CD14-positive monocyte (primary cell): ENCODE results near the gene TM6SF1. TPM values are rescaled to one million over a fixed set of nuclear protein-coding genes. Genes with fewer than 3 reads are reported as not detected.

Experiments used
- DNase-seq, 3 donors: peaks; one replicate each; pipeline ENCODE4 v3.0.0-alpha.2; 2011 to 2022
- H2AFZ ChIP-seq: 2 replicates; pipeline ENCODE4 v1.6.0; 2012; ENCODE audit warnings: mild to moderate bottlenecking, low read depth, low read length, inconsistent platforms; ENCODE audit not compliant: insufficient read depth, poor library complexity, severe bottlenecking
- H3K27ac ChIP-seq, 2 donors: 1 replicate in 1 of 2; 2 replicates in 1 of 2; pipeline ENCODE4 v1.5.1; 2012 to 2013; ENCODE audit warnings: low read length in 2 of 2, control low read depth in 1 of 2, inconsistent platforms in 1 of 2, low read depth in 1 of 2, mild to moderate bottlenecking in 1 of 2
- H3K27me3 ChIP-seq, 2 donors: one replicate each; pipeline versions ENCODE4 v1.6.0 to v1.6.1; 2011 to 2013; ENCODE audit warnings: low read length in 2 of 2; ENCODE audit not compliant: control insufficient read depth in 2 of 2, insufficient read depth in 2 of 2
- H3K36me3 ChIP-seq, 2 donors: replicated peaks in 1 of 2; 1 replicate in 1 of 2; 2 replicates in 1 of 2; pipeline versions ENCODE4 v1.5.1 to v1.6.1; 2012 to 2013; ENCODE audit warnings: low read length in 2 of 2, control low read depth in 1 of 2, inconsistent platforms in 1 of 2, mild to moderate bottlenecking in 1 of 2; ENCODE audit not compliant: insufficient read depth in 2 of 2, control insufficient read depth in 1 of 2
- H3K4me1 ChIP-seq, 2 donors: 1 replicate in 1 of 2; 2 replicates in 1 of 2; pipeline versions ENCODE4 v1.5.1 to v1.6.1; 2012 to 2013; ENCODE audit warnings: low read length in 2 of 2, control low read depth in 1 of 2, inconsistent platforms in 1 of 2, mild to moderate bottlenecking in 1 of 2, moderate library complexity in 1 of 2; ENCODE audit not compliant: insufficient read depth in 2 of 2, control insufficient read depth in 1 of 2
- H3K4me2 ChIP-seq: replicated peaks from 2 replicates; pipeline ENCODE3; 2012; ENCODE audit warnings: low read length, moderate library complexity, mild to moderate bottlenecking; ENCODE audit not compliant: poor library complexity, severe bottlenecking; ENCODE audit errors: extremely low read depth
- H3K4me3 ChIP-seq, 3 experiments: fragments of 200-600 bp in 1 of 3; sonication (generic) in 1 of 3; replicated peaks in 1 of 3; 1 replicate in 2 of 3; 2 replicates in 1 of 3; pipeline ENCODE4 v1.5.1; 2011 to 2013; ENCODE audit warnings: low read length in 3 of 3, mild to moderate bottlenecking in 3 of 3, control low read depth in 2 of 3, low read depth in 2 of 3, inconsistent platforms in 1 of 3, moderate library complexity in 1 of 3
- H3K79me2 ChIP-seq: 2 replicates; pipeline ENCODE4 v1.6.0; 2012; ENCODE audit warnings: mild to moderate bottlenecking, control low read depth, inconsistent platforms, low read length, moderate library complexity; ENCODE audit not compliant: insufficient read depth
- H3K9ac ChIP-seq: 2 replicates; pipeline ENCODE4 v1.6.0; 2017; ENCODE audit warnings: low read length, mild to moderate bottlenecking; ENCODE audit not compliant: insufficient read depth, poor library complexity, severe bottlenecking
- H3K9me3 ChIP-seq, 2 donors: replicated peaks in 1 of 2; 1 replicate in 1 of 2; 2 replicates in 1 of 2; pipeline versions ENCODE4 v1.5.1 to v1.6.1; 2012 to 2013; ENCODE audit warnings: low read length in 2 of 2, control low read depth in 1 of 2; ENCODE audit not compliant: control insufficient read depth in 1 of 2, insufficient read depth in 1 of 2
- H4K20me1 ChIP-seq: 2 replicates; pipeline ENCODE4 v1.6.0; 2012; ENCODE audit warnings: mild to moderate bottlenecking, low read length, control low read depth, moderate library complexity; ENCODE audit not compliant: insufficient read depth
- H3K27ac Mint-ChIP-seq, 7 donors: one replicate each; pipeline ENCODE4 v1.8.0; 2020; ENCODE audit warnings: mild to moderate bottlenecking in 7 of 7, mixed read lengths in 7 of 7, moderate library complexity in 6 of 7, inconsistent platforms in 2 of 7
- H3K27me3 Mint-ChIP-seq, 3 donors: one replicate each; pipeline ENCODE4 v1.8.0; 2021 to 2022; ENCODE audit warnings: low read depth in 3 of 3, mild to moderate bottlenecking in 3 of 3, mixed read lengths in 3 of 3, moderate library complexity in 3 of 3, inconsistent platforms in 1 of 3
- H3K36me3 Mint-ChIP-seq, 2 donors: one replicate each; pipeline ENCODE4 v1.8.0; 2020; ENCODE audit warnings: mixed read lengths in 2 of 2, inconsistent platforms in 1 of 2, mild to moderate bottlenecking in 1 of 2
- H3K4me1 Mint-ChIP-seq: one replicate; pipeline ENCODE4 v1.8.0; 2020; ENCODE audit warnings: mild to moderate bottlenecking, mixed read lengths
- H3K4me3 Mint-ChIP-seq, 2 donors: one replicate each; pipeline ENCODE4 v1.8.0; 2020; ENCODE audit warnings: mild to moderate bottlenecking in 2 of 2, mixed read lengths in 2 of 2, moderate library complexity in 1 of 2
- H3K9me3 Mint-ChIP-seq, 7 donors: one replicate each; pipeline ENCODE4 v1.8.0; 2020 to 2022; ENCODE audit warnings: mixed read lengths in 7 of 7, mild to moderate bottlenecking in 6 of 7, moderate library complexity in 6 of 7, inconsistent platforms in 2 of 7
- CTCF ChIP-seq: fragments of 200-600 bp; IDR thresholded peaks from one replicate; pipeline ENCODE4 v1.8.0; 2022; ENCODE audit warnings: antibody characterized with exemption, mild to moderate bottlenecking
- WGBS: methylation state at CpG from one replicate; pipeline ENCODE4 v1.1.5; 2013; ENCODE audit warnings: missing lambda C conversion rate; ENCODE audit not compliant: insufficient coverage; 5-methylcytosine and 5-hydroxymethylcytosine counted together
- intact Hi-C, 2 donors: fragments of 100-400 bp; cut with micrococcal nuclease; formaldehyde crosslinking; loops; one replicate each; pipeline versions ENCODE4 v1.15.0 to v1.15.1; 2023
- polyA plus RNA-seq, 3 donors: library from polyadenylated mRNA; depleted of rRNA in 1 of 3; unstranded in 2 of 3; stranded (reverse) in 1 of 3; fragments of 300-500 nt in 2 of 3; fragments of >200 nt in 1 of 3; fragmentation: Illumina TruSeq in 2 of 3; gene quantifications; 1 replicate in 2 of 3; 2 replicates in 1 of 3; pipeline ENCODE4 v1.2.3, GENCODE V29; 2012 to 2021

TM6SF1 gene
- polyA plus RNA-seq, 3 donors: 21.3 to 46.0 (median 35.4) TPM

- no peaks in the 10 kb centered on the region for H3K79me2 ChIP-seq
- H3K27me3 ChIP-seq: peaks cover 0 to 6% of the 10 kb centered on the region in 2 donors
- intact Hi-C loops: no loop called here
- no peak for DNase-seq
- peaks cover 13% of the 10 kb centered on the region in 2 donors for H3K9me3 ChIP-seq
- no peaks in the 10 kb centered on the region for H3K36me3 ChIP-seq
- Mint-ChIP-seq H3K36me3 (peaks cover 0 to 3% of the 10 kb centered on the region in 2 donors), H3K9me3 (peaks cover 8 to 31% (median 18%) of the 10 kb centered on the region in 7 donors), H3K4me1 (no peaks in the 10 kb centered on the region), H3K27me3 (peaks cover 12 to 15% (median 13%) of the 10 kb centered on the region in 3 donors), H3K4me3 (no peak overlapping the region), H3K27ac (no peak overlapping the region)
- H3K27ac ChIP-seq: no peak overlapping the region
- no peaks in the 10 kb centered on the region for H4K20me1 ChIP-seq
- H3K9ac ChIP-seq: no peak overlapping the region
- H3K4me1 ChIP-seq: no peaks in the 10 kb centered on the region
- WGBS: no CpG with 5 or more reads among the region's 5 CpGs
- no peak overlapping the region for H2AFZ ChIP-seq
- no peak for TF ChIP-seq CTCF
- H3K4me3 ChIP-seq: no peak overlapping the region
- H3K4me2 ChIP-seq: no peak overlapping the region
These were observed 29.8 kb upstream of the TM6SF1 start for GRCh38 chr15:83077491-83078230.

GRCh38 chr15:83078712-83079111, 28.7 kb upstream of the TM6SF1 start:
- Histone ChIP-seq H3K9me3 (peaks cover 5 to 6% of the 10 kb centered on the region in 2 donors), H3K9ac (no peak overlapping the region), H3K79me2 (no peaks in the 10 kb centered on the region), H2AFZ (no peak overlapping the region), H3K27ac (no peak overlapping the region), H3K36me3 (no peaks in the 10 kb centered on the region), H3K4me2 (no peak overlapping the region), H4K20me1 (no peaks in the 10 kb centered on the region), H3K4me1 (no peaks in the 10 kb centered on the region), H3K27me3 (peaks cover 0 to 6% of the 10 kb centered on the region in 2 donors), H3K4me3 (no peak overlapping the region)
- peak overlapping the region in 1 of 7 donors; percentile 69 for H3K27ac Mint-ChIP-seq
- no peak for DNase-seq
- H3K4me1 Mint-ChIP-seq: no peaks in the 10 kb centered on the region
- WGBS: 89% methylated on average over 1 of the region's 7 CpGs
- intact Hi-C loops: no loop called here
- H3K4me3 Mint-ChIP-seq: no peak overlapping the region
- TF ChIP-seq CTCF: no peak
- peaks cover 12 to 17% (median 13%) of the 10 kb centered on the region in 3 donors for H3K27me3 Mint-ChIP-seq
- H3K36me3 Mint-ChIP-seq: peaks cover 0 to 3% of the 10 kb centered on the region in 2 donors
- peaks cover 6 to 22% (median 9%) of the 10 kb centered on the region in 7 donors for H3K9me3 Mint-ChIP-seq
